ENCODE results near the gene TRIM58.

DNA sequence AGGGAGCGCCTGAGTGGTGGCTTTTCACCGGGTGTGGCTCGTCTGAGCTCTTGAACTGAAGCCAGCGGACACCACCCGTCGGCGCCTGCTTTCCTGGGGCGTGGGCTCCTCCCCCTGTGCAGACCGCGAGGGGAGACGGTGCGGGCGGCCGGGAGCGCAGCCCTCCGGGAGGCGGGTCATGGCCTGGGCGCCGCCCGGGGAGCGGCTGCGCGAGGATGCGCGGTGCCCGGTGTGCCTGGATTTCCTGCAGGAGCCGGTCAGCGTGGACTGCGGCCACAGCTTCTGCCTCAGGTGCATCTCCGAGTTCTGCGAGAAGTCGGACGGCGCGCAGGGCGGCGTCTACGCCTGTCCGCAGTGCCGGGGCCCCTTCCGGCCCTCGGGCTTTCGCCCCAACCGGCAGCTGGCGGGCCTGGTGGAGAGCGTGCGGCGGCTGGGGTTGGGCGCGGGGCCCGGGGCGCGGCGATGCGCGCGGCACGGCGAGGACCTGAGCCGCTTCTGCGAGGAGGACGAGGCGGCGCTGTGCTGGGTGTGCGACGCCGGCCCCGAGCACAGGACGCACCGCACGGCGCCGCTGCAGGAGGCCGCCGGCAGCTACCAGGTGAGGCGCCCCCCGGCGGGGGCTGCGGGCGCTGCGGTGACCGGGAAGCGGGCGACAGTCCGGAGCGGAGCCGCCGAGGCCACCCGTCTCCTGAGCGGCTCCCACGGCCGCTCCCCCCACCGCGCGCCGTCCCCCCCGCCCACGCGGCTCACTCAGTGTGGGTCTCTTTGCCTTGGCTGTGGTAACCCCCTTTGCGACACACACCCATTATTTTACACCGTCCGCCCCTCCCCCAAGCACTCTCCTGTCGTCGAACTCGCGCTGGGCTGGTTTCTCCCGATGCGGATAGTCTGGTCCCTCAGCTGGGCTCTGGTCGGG lies at the start of gene TRIM58:
- no peak for TF ChIP-seq POLR2A (IDR thresholded peaks at IDR 0.05; ENCODE audit: low read depth)
- TF ChIP-seq, protein P1, sequence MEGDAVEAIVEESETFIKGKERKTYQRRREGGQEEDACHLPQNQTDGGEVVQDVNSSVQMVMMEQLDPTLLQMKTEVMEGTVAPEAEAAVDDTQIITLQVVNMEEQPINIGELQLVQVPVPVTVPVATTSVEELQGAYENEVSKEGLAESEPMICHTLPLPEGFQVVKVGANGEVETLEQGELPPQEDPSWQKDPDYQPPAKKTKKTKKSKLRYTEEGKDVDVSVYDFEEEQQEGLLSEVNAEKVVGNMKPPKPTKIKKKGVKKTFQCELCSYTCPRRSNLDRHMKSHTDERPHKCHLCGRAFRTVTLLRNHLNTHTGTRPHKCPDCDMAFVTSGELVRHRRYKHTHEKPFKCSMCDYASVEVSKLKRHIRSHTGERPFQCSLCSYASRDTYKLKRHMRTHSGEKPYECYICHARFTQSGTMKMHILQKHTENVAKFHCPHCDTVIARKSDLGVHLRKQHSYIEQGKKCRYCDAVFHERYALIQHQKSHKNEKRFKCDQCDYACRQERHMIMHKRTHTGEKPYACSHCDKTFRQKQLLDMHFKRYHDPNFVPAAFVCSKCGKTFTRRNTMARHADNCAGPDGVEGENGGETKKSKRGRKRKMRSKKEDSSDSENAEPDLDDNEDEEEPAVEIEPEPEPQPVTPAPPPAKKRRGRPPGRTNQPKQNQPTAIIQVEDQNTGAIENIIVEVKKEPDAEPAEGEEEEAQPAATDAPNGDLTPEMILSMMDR (IDR thresholded peaks at IDR 0.05) = no peak
- TF ChIP-seq POLR2AphosphoS5 (IDR thresholded peaks at IDR 0.05) = peak in 1 of 2 donors; percentile 19

Measured in esophagus muscularis mucosa (tissue), 3 donors.